GM18507 (cell line): ENCODE data around the gene TMEM209.
"Not testable (repeated sequence)": the region's sequence is repeated elsewhere in the genome, so short reads cannot be mapped to it uniquely, and the experiment has no call there.

Experiments used
- DNase-seq: peaks from one replicate; pipeline ENCODE4 v3.0.0; 2011; ENCODE audit warnings: low read depth; ENCODE audit not compliant: insufficient read length; ENCODE audit errors: extremely low spot score
- FAIRE-seq: peaks from 2 replicates; lab custom pipeline; 2011; peaks lifted over from hg19 to GRCh38; lab: Jason Lieb, UNC

The TMEM209 gene

DNA sequence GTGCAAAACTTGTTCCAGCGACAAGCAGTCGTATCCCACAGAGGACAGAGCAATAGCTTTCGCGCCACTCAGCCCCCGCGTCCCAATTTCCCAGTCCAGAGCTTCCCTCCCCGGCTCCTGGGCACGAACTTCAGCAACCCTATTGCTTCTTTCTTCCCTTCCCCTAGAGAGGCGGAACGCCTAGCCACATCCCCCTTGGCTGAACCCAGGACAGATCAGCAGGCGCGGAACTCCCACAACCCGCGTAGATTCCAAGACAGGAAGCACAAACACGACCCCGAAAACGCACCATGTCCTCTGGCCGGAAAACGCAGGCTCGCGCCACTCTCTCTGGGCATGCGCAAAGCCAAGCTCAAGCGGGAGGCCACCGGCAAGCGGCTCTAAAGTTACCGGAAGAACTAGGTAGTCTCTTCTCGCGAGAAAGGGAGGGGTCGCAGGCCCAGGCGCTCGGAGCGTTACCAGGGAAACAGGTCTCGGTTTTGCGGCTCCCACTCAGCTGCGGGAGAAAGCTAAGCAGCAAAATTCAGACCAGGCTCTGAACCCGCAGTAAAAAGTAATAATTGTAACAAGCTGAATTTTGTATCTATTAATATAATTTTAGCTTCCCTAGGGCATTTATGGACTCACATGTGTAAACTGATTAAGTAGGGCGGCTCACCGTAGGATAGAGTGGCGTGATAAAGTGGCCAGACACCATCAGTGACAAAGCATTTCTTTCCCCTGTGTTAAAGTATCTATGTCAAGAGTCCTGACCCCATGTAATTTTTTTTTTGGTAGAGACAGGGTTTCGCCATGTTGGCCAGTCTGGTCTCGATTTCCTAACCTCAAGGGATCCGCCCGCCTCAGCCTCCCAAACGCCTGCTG is at the start of gene TMEM209:
TSS of gene TMEM209 (minus strand) at position 323 of the 864 bp plus-strand sequence. CDS start at position 292, 31 bp downstream.
- DNase-seq (peak; percentile 97), FAIRE-seq (peak; percentile 97)

DNA sequence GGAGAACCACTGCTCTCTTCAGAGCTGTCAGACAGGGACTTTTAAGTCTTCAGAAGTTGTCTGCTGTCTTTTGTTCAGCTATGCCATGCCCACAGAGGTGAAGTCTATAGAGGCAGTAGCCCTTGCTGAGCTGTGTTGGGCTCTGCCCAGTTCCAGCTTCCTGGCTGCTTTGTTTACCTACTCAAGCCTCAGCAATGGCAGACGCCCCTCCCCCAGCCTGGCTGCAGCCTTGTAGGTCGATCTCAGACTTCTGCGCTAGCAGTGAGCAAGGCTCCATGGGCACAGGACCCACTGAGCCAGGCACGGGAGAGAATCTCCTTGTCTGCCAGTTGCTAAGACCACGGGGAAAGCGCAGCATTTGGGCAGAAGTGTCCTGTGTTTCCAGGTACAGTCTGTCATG is 49.3 kb upstream of the TMEM209 start:
- DNase-seq (no peak), FAIRE-seq (no peak)

DNA sequence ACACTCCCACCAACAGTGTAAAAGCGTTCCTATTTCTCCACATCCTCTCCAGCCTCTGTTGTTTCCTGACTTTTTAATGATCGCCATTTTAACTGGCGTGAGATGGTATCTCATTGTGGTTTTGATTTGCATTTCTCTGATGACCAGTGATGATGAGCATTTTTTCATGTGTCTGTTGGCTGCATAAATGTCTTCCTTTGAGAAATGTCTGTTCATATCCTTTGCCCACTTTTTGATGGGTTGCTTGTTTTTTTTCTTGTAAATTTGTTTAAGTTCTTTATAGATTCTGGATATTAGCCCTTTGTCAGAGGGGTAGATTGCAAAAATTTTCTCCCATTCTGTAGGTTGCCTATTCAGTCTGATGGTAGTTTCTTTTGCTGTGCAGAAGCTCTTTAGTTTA is 44.4 kb upstream of the TMEM209 start:
- not testable (repeated sequence) for FAIRE-seq, DNase-seq

DNA sequence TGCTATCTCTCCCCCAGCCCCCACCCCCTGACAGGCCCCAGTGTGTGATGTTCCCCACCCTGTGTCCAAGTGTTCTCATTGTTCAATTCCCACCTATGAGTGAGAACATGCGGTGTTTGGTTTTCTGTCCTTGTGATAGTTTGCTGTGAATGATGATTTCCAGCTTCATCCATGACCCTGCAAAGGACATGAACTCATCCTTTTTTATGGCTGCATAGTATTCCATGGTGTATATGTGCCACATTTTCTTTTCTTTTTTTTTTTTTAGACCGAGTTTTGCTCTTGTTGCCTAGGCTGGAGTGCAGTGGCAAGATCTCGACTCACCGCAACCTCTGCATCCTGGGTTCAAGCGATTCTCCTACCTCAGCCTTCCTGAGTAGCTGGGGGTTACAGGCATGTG is 43.6 kb upstream of the TMEM209 start:
- not testable (repeated sequence) for FAIRE-seq, DNase-seq

DNA sequence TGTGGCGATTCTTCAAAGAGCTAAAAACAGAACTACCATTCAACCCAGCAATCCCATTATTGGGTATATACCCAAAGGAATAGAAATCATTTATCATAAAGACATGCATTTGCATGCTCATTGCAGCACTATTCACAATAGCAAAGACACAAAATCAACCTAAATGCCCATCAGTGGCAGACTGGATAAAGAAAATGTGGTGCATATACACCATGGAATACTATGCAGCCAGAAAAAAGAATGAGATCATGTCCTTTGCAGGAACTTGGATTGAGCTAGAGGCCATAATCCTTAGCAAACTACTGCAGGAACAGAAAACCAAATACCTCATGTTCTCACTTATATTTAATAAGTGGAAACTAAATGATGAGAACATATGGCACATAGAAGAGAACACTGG is 41.3 kb upstream of the TMEM209 start:
- DNase-seq, FAIRE-seq: not testable (repeated sequence)

DNA sequence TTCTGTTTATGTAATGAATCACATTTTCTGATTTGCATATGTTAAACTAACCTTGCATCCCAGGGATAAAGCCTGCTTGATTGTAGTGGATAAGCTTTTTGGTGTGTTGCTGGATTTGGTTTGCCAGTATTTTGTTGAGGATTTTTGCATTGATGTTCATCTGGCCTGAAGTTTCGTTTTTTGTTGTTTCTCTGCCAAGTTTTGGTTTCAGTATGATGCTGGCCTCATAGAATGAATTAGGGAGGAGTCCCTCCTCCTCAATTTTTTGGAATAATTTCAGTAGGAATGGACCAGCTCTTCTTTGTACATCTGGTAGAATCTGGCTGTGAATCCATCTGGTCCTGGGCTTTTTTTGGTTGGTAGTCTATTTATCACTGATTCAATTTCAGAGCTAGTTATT is 38.3 kb upstream of the TMEM209 start:
- FAIRE-seq: peak; percentile 70
- DNase-seq: not testable (repeated sequence)

DNA sequence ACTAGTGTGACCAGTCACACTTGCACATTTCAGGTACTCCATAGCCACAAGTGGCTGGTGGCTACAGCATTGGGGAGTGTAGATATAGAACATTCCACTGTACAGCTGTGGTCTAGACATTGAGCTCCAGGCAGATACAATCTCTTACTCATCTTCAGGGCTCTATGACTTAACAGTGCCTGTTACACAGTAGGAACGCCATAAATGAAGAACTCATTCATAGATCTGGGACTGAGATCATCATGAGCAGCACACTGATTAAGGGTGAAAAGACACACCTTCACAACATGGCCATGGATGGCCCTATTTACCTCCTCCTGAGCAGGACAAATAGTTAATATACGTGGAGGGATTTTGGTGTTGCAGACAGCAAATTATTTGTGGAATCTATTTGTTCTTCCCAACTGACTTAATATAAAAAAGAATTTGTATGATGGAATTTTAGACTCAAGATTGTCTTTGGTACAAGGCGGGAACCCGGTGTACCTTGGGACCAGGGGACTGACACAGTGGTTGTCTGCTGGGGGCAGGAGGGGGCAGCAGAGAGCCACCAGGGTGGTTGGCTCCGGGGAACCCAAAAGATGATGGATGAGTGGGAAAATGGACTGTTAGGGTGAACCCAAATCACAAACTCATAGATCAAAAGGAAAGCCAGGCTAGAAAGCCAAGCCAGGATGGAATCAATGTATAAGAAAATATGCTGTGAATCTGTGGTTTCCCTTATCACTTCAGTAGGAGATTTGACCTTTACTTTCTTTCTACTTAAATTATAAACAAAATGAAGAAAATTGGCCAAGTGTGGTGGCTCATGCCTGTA is 37.2 kb upstream of the TMEM209 start:
- peak; percentile 30 for DNase-seq
- peak; percentile 71 for FAIRE-seq

DNA sequence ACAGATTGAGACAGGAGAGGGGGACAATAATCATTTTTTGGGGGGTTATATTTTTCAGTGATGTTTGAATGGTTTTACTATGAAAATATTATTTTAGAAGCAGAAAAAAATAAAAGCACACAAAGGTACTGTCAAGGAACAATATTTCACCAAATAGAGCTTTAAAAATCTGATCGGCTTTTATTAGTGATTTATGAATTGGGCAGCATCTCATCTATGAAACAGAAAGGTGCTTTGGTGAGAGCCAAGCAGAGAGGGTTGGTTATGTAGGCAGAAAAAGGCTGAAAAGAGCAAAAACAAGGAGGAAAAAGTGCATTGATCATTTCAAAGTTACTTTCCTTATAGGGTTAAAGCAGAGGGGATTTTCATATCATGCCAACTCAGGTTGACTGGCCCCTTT is 35.0 kb upstream of the TMEM209 start:
- DNase-seq: no peak
- no peak for FAIRE-seq

DNA sequence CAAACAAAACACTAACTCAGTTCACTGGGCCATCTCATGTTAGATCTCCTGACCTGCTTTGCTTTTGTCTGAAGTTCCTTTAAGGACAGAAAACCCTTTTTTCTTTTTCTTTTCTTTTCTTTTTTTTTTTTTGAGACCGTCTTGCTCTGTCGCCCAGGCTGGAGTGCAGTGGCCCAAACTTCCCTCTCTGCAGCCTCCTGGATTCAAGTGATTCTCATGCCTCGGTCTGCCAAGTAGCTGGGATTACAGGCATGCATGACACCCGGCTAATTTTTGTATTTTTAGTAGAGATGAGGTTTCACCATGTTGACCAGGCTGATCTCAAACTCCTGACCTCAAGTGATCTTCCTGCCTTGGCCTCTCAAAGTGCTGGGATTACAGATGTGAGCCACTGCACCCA is 31.2 kb upstream of the TMEM209 start:
- DNase-seq, FAIRE-seq: not testable (repeated sequence)

DNA sequence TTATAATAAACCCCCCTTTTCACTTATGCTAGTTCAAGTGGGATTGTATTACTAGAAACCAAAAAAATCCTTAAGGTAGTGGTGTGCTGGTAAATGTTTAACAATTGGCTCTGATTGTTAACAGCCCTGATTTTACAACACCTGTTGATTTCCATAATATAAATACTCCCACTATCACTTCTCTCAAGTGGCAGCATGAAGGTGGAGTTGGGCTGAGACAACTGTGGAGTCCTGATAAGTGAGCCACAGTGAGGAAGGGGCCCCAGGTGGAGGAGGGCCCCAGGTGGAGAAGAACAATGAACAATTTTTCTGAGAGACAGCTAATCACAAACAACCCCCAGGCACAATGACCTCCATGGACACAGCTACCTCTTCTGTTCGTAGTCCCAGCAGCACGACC is 28.9 kb upstream of the TMEM209 start:
- DNase-seq (no peak), FAIRE-seq (no peak)

DNA sequence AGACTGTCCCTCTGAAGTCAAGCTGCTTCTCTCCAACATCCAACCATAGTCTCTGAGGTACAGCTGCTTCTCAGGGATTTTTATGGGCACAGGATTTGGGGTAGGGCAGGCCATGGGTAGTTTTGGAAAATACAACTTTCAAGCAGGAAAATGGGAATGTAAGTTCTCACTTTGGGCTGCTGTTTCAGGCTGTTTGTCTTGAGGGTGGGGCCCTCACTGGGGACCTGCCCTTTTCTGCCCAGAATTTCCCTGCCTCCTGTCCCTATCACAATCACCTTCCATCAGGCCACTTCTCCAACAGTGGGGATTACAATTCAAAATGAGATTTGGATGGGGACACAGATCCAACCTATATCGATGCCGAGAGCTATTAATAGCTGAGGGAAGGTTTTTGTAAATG is 27.0 kb upstream of the TMEM209 start:
- DNase-seq: no peak
- FAIRE-seq: no peak

DNA sequence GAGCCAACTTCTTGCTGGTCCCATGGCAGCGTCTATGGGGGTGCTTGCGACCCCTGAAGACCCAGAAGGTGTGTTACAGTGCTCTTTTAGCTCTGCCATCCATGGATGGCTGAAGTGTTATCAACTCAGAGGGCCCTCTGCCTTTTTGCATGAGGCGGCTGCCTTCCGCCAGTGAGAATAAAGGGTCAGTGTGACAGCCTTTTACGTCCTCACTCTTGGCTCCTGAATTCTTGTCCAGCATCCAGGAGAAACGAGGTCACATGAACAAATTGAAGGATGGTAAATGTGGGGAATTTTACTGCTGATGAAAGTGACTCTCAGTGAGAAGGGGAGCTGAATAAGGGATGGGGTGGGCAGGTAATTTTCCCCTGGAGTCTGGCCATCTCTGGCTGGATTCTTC is 26.6 kb upstream of the TMEM209 start:
- no peak for FAIRE-seq

DNA sequence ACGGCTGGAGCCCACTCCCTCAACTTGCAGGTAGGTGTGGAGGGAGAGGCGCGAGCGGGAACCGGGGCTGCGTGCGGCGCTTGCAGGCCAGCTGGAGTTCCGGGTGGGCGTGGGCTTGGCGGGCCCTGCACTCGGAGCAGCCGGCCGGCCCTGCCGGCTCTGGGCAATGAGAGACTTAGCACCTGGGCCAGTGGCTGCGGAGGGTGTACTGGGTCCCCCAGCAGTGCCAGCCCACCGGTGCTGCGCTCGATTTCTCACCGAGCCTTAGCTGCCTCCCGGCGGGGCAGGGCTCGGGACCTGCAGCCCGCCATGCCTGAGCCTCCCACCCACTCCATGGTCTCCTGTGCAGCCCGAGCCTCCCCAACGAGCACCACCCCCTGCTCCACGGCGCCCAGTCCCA is 24.8 kb upstream of the TMEM209 start:
- not testable (repeated sequence) for FAIRE-seq, DNase-seq

More for the DNA sequence above, 26.6 kb upstream of the TMEM209 start:
- no peak for DNase-seq

DNA sequence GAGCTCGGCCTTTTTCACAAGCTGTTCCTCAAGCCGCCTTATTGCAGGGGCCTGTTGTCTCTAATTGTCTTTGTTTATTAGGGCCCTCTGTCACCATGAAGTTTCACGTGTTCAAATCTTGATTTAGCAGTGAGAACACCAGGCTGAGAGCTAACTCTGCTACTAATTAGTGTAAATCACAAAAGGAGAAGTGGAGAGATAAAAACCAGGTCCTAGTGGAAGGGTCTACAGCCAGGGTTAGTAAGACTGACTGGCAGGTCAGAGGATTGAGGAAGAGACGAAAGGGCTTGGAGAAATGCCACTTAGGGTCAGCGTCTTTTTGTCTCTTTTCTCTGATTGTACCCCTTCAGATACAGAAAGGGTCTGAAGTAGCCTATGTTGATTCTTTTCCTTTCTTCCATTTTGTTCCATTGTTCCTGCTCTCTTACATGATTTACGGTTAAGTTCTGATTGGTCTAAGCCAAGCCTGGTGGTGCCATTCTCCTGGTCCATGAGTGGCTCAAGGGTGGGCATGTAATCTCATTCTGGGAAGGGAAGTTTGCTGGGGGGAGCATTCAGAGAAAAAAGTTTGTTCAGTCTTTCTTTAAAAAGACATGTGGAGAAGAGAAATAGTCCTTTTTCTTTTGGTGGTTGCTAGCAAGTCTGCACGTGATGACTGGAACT is 23.8 kb upstream of the TMEM209 start:
- DNase-seq (no peak), FAIRE-seq (no peak)

DNA sequence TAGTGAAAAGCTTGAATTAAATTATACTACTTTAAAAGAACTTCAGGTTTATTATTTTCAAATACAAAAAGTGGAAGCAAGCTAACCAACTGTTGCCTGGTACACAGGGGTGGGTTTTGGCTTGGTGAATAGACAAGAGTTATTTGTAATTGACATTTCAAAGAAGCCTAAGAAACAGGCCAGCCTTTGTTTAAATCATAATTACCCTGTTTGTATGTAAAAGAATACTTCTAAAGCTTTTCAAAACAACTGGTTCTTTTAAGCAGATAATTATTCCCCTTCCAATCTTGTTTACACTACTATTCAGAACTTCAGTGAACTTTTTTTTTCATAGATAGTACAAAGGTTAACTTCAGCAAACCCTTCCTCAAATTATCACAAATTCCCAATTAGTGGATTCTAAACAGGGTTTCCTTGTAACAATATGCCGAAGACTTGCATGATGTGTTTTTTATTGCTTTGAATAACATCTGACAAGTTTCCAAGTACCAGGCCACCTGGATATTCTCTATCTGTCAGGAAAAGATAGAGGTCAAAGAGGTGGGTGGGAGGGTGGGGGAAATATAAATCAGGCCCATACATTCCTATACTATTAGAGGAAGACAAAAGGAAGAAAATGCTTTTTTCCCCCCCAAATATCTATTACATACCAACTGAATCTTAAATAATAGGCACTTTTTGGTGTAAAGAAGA is 22.8 kb upstream of the TMEM209 start:
- FAIRE-seq (no peak), DNase-seq (no peak)

DNA sequence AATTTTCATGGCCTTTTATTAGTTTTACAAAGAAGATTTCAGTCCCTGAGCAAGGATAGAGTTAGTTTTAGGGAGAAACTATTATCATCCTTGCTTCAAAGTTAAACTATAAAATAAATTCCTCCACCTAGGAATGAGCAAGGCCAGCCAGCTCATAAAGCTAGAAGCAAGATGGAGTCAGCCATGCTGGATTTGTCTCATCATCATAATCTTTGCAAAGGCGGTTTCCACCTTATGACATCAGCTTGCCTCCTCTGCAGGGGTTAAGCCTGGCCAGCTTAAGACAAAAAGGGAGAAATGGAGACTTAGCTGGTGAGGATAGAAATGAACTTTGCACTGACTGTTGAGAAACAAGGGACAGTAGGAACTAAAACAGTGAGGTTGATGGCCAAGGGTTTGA is 21.1 kb upstream of the TMEM209 start:
- FAIRE-seq (no peak), DNase-seq (no peak)

DNA sequence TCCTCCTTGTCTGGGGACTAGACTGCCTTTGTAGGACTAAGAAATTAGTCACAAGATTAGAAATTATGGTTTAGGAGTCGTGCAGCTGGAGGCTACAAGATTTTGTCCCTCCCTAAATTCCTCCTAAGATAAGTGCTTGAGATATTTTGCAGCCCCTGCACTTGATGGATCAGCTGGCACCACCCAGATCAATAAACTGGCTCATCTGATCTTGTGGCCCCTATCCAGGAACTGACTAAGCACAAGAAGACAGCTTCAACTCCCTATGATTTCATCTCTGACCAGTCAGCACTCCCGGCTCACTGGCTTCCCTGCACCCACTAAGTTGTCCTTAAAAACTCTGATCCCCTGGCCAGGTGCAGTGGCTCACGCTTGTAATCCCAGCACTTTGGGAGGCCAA is 19.7 kb upstream of the TMEM209 start:
- not testable (repeated sequence) for DNase-seq

DNA sequence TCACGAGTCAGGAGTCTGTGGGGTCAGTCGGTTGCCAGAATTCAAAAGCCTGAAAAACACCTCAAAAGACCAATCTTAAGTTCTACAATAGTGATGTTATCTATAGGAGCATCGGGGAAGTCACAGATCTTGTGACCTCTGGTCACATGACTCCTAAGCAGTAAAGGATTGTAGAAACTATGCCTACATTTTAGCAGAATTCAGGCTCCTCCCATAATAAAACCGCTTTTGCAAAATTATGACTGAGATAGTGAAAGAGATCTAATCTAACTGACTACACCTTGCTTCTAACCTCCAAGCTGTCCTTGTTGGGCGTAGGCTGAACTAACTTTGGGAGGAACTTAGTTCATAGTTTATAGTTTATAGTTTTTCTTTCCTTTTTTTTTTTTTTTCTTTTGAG is 19.0 kb upstream of the TMEM209 start:
- FAIRE-seq (no peak), DNase-seq (no peak)

More for the DNA sequence above, 19.7 kb upstream of the TMEM209 start:
- FAIRE-seq: not testable (repeated sequence)

DNA sequence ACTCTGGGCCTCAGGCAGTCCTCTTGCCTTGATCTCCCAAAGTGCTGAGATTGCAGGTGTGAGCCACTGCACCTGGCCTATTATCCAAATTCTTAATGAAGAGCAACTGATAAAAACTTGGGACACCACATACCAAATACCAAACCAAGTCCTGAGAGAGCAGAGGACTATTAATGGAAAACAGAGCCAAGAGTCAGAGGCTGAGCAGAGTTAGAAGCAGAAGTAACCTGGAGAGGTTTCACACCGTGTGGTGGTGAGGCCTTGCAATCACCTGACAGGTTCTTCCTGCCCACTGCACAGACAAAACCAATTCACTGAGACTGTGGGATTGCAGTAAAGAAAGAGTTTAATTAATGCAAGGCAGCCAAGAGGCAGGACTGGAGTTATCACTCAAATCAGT is 18.4 kb upstream of the TMEM209 start:
- no peak for DNase-seq
- no peak for FAIRE-seq
